RWPE2 (cell line): Measurements from ENCODE around the gene ABCA2.

ENCODE experiments used
- ATAC-seq: fragments of 200-7000 bp; cut with Tn5 transposase; 3 replicates; pipeline ENCODE4 v1.9.1; 2021; ENCODE audit warnings: low read depth
- DNase-seq: peaks from one replicate; pipeline ENCODE4 v3.0.0-alpha.2; 2020; ENCODE audit warnings: low spot score
- H3K27ac ChIP-seq: fragments of 450-650 bp; 2 replicates; pipeline ENCODE4 v1.5.1; 2017; ENCODE audit warnings: mild to moderate bottlenecking; ENCODE audit not compliant: poor library complexity, severe bottlenecking
- H3K27me3 ChIP-seq: fragments of 250-450 bp; sonication (Bioruptor Pico); 2 replicates; pipeline ENCODE4 v1.5.1; 2021; ENCODE audit warnings: mild to moderate bottlenecking, moderate library complexity; ENCODE audit not compliant: insufficient read depth, poor library complexity, severe bottlenecking
- H3K36me3 ChIP-seq: fragments of 250-450 bp; sonication (Bioruptor Pico); 2 replicates; pipeline ENCODE4 v1.5.1; 2020; ENCODE audit warnings: low read depth, mild to moderate bottlenecking, moderate library complexity
- H3K4me1 ChIP-seq: fragments of 250-450 bp; sonication (Bioruptor Pico); 2 replicates; pipeline ENCODE4 v1.5.1; 2021; ENCODE audit warnings: mild to moderate bottlenecking, moderate library complexity; ENCODE audit not compliant: insufficient read depth, poor library complexity, severe bottlenecking
- H3K4me3 ChIP-seq: fragments of 250-450 bp; sonication (Bioruptor Pico); 2 replicates; pipeline ENCODE4 v1.5.1; 2021; ENCODE audit warnings: mild to moderate bottlenecking, moderate library complexity; ENCODE audit not compliant: severe bottlenecking
- H3K9me3 ChIP-seq: fragments of 250-450 bp; sonication (Bioruptor Pico); 2 replicates; pipeline ENCODE4 v1.5.1; 2021; ENCODE audit warnings: mild to moderate bottlenecking, moderate library complexity; ENCODE audit not compliant: severe bottlenecking
- TF ChIP-seq, protein P1 (sequence below): fragments of 450-650 bp; IDR thresholded peaks from one replicate; pipeline ENCODE4 v1.5.1; 2017; ENCODE audit warnings: mild to moderate bottlenecking, moderate library complexity; ENCODE audit not compliant: poor library complexity, severe bottlenecking

Gene ABCA2

DNA sequence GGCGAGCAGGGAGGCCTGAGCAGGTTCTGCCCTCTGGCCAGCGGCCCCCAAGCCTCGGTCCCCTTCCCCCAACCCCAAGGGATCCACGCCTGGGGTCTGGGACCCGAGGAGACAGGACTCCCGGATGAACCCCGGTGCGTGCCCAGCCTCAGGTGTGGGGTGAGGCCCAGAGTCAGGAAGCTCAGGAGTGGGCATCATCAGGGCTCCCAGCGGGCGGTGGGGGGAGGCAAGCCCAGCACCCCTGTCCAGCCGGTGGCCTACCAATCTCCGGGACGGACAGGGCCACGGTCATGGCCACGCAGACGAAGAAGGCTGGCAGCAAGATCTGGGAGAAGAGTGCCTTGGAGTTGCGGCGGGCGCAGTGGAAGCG lies 14.5 kb downstream of the ABCA2 start:
- no peak overlapping the region for H3K4me3 ChIP-seq
- H3K36me3 ChIP-seq: no peaks in the 10 kb centered on the region
- no peak overlapping the region for H3K27ac ChIP-seq
- TF ChIP-seq, protein P1, sequence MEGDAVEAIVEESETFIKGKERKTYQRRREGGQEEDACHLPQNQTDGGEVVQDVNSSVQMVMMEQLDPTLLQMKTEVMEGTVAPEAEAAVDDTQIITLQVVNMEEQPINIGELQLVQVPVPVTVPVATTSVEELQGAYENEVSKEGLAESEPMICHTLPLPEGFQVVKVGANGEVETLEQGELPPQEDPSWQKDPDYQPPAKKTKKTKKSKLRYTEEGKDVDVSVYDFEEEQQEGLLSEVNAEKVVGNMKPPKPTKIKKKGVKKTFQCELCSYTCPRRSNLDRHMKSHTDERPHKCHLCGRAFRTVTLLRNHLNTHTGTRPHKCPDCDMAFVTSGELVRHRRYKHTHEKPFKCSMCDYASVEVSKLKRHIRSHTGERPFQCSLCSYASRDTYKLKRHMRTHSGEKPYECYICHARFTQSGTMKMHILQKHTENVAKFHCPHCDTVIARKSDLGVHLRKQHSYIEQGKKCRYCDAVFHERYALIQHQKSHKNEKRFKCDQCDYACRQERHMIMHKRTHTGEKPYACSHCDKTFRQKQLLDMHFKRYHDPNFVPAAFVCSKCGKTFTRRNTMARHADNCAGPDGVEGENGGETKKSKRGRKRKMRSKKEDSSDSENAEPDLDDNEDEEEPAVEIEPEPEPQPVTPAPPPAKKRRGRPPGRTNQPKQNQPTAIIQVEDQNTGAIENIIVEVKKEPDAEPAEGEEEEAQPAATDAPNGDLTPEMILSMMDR: no peak
- no peak for DNase-seq
- H3K9me3 ChIP-seq: no peaks in the 10 kb centered on the region
- H3K27me3 ChIP-seq: no peaks in the 10 kb centered on the region
- no peaks in the 10 kb centered on the region for H3K4me1 ChIP-seq
- no peak for ATAC-seq

DNA sequence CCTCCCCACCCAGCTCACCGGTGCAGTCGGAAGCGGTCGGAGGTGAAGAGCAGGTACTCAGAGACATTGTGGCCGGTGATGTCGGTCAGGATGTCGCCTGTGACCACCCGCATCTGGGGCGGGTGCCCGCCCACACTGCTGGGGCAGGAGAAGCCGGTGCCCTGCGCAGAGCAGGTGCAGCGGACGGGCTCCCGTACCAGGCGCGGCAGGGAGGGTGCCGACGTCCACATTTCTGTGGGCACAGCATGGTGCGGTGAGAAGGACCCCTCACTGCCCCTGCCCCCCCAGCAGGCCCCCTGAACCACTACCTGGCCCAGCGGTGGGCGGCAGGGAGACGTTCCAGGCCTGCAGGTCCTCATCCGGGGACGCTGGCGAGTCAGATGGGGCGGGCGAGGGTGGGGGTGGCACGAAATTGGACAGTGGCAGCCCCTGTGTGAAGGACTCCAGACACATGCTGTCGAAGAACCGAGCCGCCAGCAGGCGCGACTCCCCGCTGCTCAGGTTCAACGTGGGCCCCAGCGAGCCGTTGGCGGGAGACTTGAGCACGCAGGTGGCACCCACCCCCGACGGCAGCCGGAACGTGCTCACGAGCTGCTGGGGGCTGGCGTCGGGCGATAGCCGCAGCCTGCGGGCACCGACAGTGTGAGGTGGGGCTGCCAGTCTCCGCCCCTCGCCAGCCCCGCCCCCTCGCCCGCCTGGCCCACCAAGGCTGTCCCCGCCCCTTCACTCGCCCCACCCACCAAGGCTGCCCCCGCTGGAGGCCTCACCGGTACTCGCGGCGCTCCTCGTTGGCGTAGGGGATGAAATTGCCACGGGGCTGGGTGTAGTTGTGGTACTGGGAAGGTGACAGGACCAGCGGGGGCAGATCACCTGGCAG lies 15.1 kb downstream of the ABCA2 start:
- DNase-seq (no peak), ATAC-seq (no peak)
- H3K27me3 ChIP-seq: no peaks in the 10 kb centered on the region
- H3K4me1 ChIP-seq: no peaks in the 10 kb centered on the region
- H3K36me3 ChIP-seq: no peaks in the 10 kb centered on the region
- no peaks in the 10 kb centered on the region for H3K9me3 ChIP-seq
- H3K27ac ChIP-seq: no peak overlapping the region
- no peak overlapping the region for H3K4me3 ChIP-seq
- TF ChIP-seq, protein P1: no peak

DNA sequence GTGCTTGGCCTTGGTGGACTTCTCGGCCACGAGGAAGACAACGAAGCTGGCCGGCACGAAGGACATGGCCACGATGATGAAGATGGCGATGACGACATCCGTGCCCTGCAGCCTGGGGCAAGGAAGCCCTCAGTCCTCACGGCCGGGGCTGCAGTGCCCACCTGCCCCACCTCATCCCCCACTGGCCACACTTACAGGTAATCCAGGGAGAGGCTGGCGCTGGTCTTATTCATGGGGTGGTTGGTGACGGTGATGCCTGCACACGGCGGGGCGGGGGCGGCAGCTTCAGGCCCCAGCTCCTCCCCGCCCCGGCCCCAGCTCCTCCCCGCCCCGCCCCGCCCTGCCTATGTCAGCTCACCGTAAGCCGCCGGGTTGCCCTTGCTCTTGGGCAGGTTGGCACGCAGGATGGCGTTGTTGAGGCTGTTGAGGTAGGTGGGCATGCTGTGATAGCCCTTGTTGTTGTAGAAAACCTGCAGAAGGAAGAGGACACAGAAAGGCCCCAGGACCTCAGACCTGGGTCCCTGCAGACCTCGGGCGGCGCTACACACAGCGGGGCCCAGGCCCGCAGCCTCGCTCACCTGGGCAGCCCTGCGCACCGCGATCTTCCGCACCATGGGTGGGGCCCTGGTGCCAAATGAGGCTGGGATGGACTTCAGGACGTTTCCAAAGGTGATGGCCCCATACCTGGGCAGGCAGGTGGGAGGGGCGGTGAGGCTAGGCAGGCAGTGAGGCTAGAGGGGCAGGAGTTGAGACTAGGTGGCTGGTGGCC lies 15.9 kb downstream of the ABCA2 start:
- Histone ChIP-seq H3K27me3 (no peaks in the 10 kb centered on the region), H3K4me3 (no peak overlapping the region), H3K27ac (no peak overlapping the region), H3K9me3 (no peaks in the 10 kb centered on the region), H3K4me1 (no peaks in the 10 kb centered on the region), H3K36me3 (no peaks in the 10 kb centered on the region)
- TF ChIP-seq, protein P1: no peak
- DNase-seq (no peak), ATAC-seq (no peak)

DNA sequence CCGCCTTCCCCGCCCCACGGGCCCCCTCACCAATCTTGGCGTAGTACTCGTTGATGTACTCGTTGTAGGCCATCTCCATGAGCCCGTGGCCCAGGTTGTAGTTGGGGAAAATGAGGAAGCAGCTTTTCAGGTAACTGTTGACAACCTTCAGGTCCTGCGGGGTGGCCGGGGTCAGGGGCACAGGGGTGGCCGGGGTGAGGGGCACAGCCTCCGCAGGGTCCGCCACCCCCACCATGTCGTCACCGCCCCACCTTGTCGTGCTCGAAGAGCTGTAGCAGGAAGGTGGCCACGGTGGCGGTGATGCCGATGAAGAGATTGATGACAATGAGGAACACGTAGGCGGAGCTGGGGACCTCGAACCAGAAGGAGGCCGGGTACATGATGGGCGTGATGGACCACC lies 16.9 kb downstream of the ABCA2 start:
- Histone ChIP-seq H3K4me1 (no peaks in the 10 kb centered on the region), H3K9me3 (no peaks in the 10 kb centered on the region), H3K27ac (no peak overlapping the region), H3K27me3 (no peaks in the 10 kb centered on the region), H3K36me3 (no peaks in the 10 kb centered on the region), H3K4me3 (no peak overlapping the region)
- no peak for DNase-seq
- no peak for ATAC-seq
- TF ChIP-seq, protein P1: no peak
